Measurements from ENCODE around the gene FUOM.

GRCh38 chr10:133334503-133335245, 23.1 kb downstream of the FUOM start:
- TF ChIP-seq EP300 (IDR thresholded peaks at IDR 0.05; ENCODE audit: borderline replicate concordance), result no peak
- no peak for TF ChIP-seq YY1 (IDR thresholded peaks at IDR 0.05; ENCODE audit: low read depth)
- TF ChIP-seq MAX (IDR thresholded peaks at IDR 0.05), result no peak
- no peak for TF ChIP-seq CEBPB (IDR thresholded peaks at IDR 0.05)
- TF ChIP-seq TAF1 (IDR thresholded peaks at IDR 0.05; ENCODE audit: low read depth), result no peak
- no peak for TF ChIP-seq CREB1 (IDR thresholded peaks at IDR 0.05; ENCODE audit: low read depth)
- TF ChIP-seq RAD21 (IDR thresholded peaks at IDR 0.05; ENCODE audit: low read depth), result no peak
- TF ChIP-seq FOXM1 (IDR thresholded peaks at IDR 0.05; ENCODE audit: borderline replicate concordance, low read depth), result no peak

All from Ishikawa (cell line).